GM03348 (cell line): ENCODE results near the gene AGMAT.

Source experiments
- DNase-seq: peaks from one replicate; pipeline ENCODE4 v3.0.0; 2012; ENCODE audit warnings: low spot score

The AGMAT gene

DNA sequence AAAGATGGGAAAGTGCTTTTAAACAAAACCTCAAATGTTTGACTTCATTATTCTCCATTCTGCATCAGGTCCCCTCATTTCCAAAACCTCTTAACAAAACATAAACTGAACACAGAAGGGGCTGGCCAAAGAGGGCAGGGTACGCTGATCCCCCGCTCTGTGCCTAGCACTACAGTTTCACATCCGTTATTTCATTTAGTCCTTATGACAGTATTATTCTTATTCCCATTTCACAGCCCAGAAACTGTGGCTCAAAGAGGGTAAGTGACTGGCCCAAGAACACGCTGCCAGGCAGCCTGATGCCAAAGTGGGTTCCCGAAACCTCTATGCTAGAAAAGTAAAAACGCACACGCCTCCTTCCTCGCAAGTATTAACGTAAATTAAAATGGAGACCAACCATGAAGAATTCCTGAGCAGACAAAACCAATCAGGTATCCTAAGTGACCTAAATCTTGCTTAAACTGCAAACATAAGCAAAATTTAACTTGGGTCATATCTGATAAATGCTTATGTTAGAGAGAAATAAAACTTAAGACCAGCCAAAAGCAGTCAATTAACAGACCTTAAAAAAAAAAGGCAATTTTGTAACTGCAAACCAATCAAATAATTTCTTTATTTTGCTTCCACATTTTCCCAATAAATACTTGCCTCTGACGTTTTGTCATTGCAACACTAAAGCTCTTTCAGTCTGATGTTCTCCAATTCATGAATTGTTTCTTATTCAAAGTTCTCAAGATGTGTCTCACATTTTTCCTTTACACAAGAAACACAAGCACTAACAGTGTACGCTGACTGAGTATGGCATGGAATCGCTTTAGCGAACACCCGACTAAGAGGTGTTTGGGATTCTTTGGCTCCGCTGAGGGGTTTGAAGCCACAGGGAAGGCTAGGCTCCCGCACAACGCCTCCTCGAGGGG lies 61.5 kb downstream of the AGMAT start:
- DNase-seq = no peak

DNA sequence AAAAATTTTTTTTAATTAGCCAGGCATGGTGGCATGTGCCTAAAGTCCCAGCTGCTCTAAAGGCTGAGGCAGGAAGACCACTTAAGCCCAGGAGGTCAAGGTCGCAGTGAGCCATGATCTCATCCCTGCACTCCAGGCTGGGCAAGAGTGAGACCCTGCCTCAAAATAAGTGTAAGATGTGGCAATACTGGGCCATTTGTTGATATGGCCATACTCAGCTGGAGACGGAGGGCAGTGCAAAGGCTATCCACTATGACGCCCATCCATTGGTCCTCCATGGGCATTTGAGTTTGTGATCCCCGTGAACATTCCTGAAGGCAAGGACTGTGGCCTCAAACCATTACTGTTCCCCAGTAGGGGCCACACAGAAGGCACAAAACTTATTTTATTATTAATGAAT lies 62.3 kb downstream of the AGMAT start:
- DNase-seq = no peak
